ENCODE results near the gene SLC25A17.
"Not testable (repeated sequence)": the region's sequence is repeated elsewhere in the genome, so short reads cannot be mapped to it uniquely, and the experiment has no call there.

The SLC25A17 gene

GRCh38 chr22:40818192-40818746, 877 bp downstream of the SLC25A17 start:
- DNase-seq = no peak

GRCh38 chr22:40817737-40818136, 1.4 kb downstream of the SLC25A17 start:
- DNase-seq = no peak

GRCh38 chr22:40813912-40814315, 5.2 kb downstream of the SLC25A17 start:
- no peak for DNase-seq

GRCh38 chr22:40808018-40808841, 10.9 kb downstream of the SLC25A17 start:
- no peak for DNase-seq

GRCh38 chr22:40806711-40807110, 12.4 kb downstream of the SLC25A17 start:
- no peak for DNase-seq

GRCh38 chr22:40805699-40806203, 13.4 kb downstream of the SLC25A17 start:
- DNase-seq = no peak

GRCh38 chr22:40805239-40805638, 13.9 kb downstream of the SLC25A17 start:
- DNase-seq = no peak

- no peak for DNase-seq
Observed at GRCh38 chr22:40803321-40803720, 15.8 kb downstream of the SLC25A17 start.

- no peak for DNase-seq
Observed at GRCh38 chr22:40799008-40799407, 20.1 kb downstream of the SLC25A17 start.

GRCh38 chr22:40797427-40797826, 21.7 kb downstream of the SLC25A17 start:
- no peak for DNase-seq

- DNase-seq = no peak
Observed at GRCh38 chr22:40792451-40792850, 26.7 kb downstream of the SLC25A17 start.

- no peak for DNase-seq
Observed at GRCh38 chr22:40791241-40791640, 27.9 kb downstream of the SLC25A17 start.

GRCh38 chr22:40789131-40789530, 30.0 kb downstream of the SLC25A17 start:
- no peak for DNase-seq

GRCh38 chr22:40782521-40782920, 36.6 kb downstream of the SLC25A17 start:
- DNase-seq = no peak

GRCh38 chr22:40781749-40782148, 37.4 kb downstream of the SLC25A17 start:
- not testable (repeated sequence) for DNase-seq

- no peak for DNase-seq
Observed at GRCh38 chr22:40769761-40770160, 49.4 kb downstream of the SLC25A17 start.

GRCh38 chr22:40768206-40768605, 50.9 kb downstream of the SLC25A17 start:
- no peak for DNase-seq

GRCh38 chr22:40766956-40767355, 52.2 kb downstream of the SLC25A17 start:
- no peak for DNase-seq

- DNase-seq = no peak
Observed at GRCh38 chr22:40764763-40765441, 54.2 kb downstream of the SLC25A17 start.

- DNase-seq = no peak
Observed at GRCh38 chr22:40759294-40759840, 59.8 kb downstream of the SLC25A17 start.

- not testable (repeated sequence) for DNase-seq
Observed at GRCh38 chr22:40758851-40759250, 60.3 kb downstream of the SLC25A17 start.

- DNase-seq = no peak
Observed at GRCh38 chr22:40758390-40758789, 60.8 kb downstream of the SLC25A17 start.

- DNase-seq = no peak
Observed at GRCh38 chr22:40757071-40757470, 62.1 kb downstream of the SLC25A17 start.
